Ecto neural progenitor cell (in vitro differentiated cells): Measurements from ENCODE around the gene PLEKHB1.

Source experiments
- DNase-seq: peaks from one replicate; pipeline ENCODE4 v3.0.0-alpha.2; 2018; ENCODE audit warnings: low spot score

PLEKHB1 gene

GRCh38 chr11:73680687-73681086 lies 34.3 kb downstream of the PLEKHB1 start:
- DNase-seq: no peak

- DNase-seq: no peak
Observed at GRCh38 chr11:73693899-73694525, 47.6 kb downstream of the PLEKHB1 start.

GRCh38 chr11:73705053-73705452 lies 58.7 kb downstream of the PLEKHB1 start:
- no peak for DNase-seq

DNA sequence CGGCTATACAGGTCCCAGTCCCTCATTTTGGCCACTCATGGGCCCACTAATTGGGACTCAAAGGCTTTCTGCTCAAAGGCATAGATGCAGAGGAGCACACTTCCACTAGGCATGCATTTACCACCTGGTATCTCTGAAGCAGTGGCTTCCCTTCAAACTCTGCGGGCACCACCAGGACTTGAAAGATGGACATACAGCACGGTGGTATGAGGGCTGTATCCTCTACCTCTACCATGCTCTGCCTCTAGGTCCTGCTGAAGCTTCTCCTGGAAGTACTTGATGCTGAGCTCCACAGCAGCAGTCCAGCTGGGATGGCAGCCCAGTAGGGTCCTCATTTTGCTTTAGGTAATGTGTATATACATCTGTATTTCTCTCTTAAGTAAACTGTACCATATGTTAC lies 64.6 kb downstream of the PLEKHB1 start:
- DNase-seq: no peak
